GM20000 (cell line): ENCODE results near the gene CMSS1.

Experiments
- DNase-seq: peaks from one replicate; pipeline ENCODE4 v3.0.0; 2012; ENCODE audit warnings: low spot score
- CTCF ChIP-seq: IDR thresholded peaks from 2 replicates; pipeline ENCODE4 v1.5.1; 2012; ENCODE audit warnings: mild to moderate bottlenecking, control low read depth; ENCODE audit errors: extremely low read depth, missing control alignments

CMSS1 gene

GRCh38 chr3:100175637-100176280 is 358.1 kb downstream of the CMSS1 start:
- no peak for DNase-seq
- no peak for TF ChIP-seq CTCF

GRCh38 chr3:100179692-100180349 is 362.2 kb downstream of the CMSS1 start:
- no peak for TF ChIP-seq CTCF
- DNase-seq: no peak

DNA sequence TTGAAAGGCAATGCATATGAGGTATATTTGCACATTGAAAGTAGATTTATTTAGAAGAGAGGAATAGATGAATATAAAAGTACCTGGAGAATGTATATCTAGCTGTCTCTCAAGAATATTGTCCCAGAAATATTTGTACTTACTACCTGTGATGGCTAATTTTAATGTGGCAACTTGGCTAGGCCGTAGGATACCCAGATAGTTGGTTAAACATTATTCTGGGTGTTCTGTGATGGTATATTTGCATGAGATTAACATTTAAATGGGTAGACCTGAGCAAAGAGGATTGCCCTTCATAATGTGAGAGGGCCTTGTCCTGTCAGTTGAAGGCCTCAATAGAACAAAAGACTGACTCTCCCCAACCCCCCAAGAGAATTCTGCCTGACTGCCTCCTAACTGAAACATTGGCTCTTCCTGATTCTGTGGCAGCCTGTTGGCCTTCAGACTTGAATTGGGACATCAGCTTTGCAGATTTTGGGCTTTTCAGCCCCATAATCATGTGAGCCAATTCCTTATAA is 366.0 kb downstream of the CMSS1 start:
- TF ChIP-seq CTCF: no peak
- no peak for DNase-seq

DNA sequence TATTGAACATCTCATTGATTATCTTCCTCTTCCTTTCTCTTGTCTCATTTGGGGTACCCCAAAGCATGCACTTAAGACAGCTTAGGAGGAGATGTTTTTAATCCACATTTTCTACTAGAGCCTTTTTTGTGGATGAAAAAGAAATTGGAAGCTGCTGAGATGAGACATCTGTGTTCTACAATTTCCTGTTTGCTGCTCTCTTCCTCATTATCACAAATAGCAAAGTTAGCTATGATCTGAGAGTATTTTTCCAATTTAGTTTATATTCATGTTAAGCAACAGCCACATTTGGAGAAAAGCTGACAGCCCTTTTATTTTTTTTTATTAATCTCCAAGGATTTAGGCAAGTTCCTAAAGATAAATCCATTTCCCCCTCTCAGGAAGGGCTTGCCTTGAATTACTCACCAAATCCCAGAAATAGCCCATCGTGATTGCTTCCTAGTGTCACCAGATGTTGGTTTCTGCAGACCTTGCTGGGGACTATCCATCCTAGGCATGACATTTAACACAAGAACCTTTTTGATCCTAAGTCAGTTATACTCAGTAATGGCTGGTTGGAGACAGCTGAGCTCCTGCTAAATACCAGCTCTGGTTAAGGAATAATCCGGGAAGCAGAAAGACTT is 367.4 kb downstream of the CMSS1 start:
- TF ChIP-seq CTCF: no peak
- DNase-seq: no peak

DNA sequence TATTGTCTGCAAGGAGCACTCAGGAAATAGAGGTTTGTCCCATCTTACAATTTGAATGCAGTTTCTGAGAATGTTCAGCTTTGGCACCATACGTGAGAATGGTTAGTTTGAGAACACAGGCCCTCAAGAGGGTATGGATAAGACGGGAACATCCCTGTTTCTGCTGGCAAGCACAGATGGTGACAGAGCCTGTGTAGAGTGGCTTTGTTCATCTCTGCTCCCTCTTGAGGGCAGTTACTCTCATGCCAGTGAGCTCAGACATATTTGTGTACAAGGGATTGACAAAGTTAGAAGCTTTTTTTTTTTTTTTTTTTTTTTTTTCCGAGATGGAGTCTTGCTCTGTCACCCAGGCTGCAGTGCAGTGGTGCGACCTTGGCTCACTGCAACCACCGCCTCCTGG is 368.2 kb downstream of the CMSS1 start:
- TF ChIP-seq CTCF: no peak
- no peak for DNase-seq

DNA sequence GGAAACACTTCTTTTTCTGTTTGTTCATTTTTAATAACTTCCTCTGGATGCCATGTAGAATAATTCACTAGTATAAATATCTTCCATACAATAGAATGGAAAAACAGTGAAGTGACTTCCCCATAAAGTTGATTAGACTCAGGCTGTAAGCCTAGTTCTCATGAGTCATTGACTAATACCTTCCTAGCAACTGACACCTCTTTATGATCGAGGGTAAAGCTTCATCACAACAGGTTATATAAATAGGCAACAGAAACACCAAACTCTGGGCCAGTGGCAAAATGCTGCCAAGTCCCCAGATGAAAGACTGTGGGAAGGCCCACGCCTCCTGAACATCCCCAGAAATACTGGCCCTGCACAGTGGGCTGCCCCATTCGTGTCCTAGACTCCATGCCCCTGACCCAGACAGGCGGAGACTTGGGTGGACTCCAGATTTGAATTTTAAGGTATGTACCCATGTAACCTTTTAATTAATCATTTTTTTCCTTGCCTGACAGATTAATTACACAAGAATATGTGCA is 371.8 kb downstream of the CMSS1 start:
- no peak for DNase-seq
- no peak for TF ChIP-seq CTCF

DNA sequence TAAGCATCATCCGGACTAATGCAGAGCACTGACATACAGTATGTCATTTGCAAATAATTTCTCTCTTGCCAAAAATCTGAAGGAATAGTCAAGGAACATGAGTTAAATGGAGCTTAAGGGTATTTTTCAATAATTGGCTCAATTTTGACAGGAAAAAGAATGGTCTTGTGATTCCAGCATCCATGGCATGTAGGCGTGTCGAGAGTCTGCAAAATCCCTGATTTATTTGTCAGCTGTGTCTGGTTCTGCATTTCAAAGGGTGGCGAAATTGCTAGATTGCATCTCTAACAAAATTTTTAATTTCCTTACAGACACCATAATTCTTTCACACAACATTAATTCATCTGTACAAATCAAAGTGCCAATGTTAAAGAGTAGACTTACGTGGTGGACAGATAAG is 377.7 kb downstream of the CMSS1 start:
- no peak for DNase-seq
- no peak for TF ChIP-seq CTCF
